Testis (tissue), 2 donors: ENCODE results near the gene PLAGL1.

Source experiments
- CTCF ChIP-seq, 3 experiments: fragments of 450-650 bp in 2 of 3; fragments of 200-600 bp in 1 of 3; sonication (generic) in 1 of 3; IDR thresholded peaks; one replicate each; pipeline ENCODE4 v1.5.1; 2016 to 2019; ENCODE audit warnings: antibody characterized with exemption in 3 of 3, mild to moderate bottlenecking in 2 of 3, moderate library complexity in 1 of 3
- POLR2A ChIP-seq: fragments of 450-650 bp; IDR thresholded peaks from one replicate; pipeline ENCODE4 v1.6.1; 2017; ENCODE audit warnings: antibody characterized with exemption, mild to moderate bottlenecking, moderate library complexity

- TF ChIP-seq CTCF (IDR thresholded peaks at IDR 0.05) = no peak
- no peak for TF ChIP-seq POLR2A
These were observed 37.4 kb downstream of the PLAGL1 start for GRCh38 chr6:143970456-143971218.
